NK-92 (cell line): ENCODE results near the gene GRIFIN.

Experiments used
- DNase-seq: peaks from one replicate; lab custom pipeline; 2025; ENCODE audit not compliant: unreplicated experiment; lab: John Stamatoyannopoulos, UW

The GRIFIN gene

DNA sequence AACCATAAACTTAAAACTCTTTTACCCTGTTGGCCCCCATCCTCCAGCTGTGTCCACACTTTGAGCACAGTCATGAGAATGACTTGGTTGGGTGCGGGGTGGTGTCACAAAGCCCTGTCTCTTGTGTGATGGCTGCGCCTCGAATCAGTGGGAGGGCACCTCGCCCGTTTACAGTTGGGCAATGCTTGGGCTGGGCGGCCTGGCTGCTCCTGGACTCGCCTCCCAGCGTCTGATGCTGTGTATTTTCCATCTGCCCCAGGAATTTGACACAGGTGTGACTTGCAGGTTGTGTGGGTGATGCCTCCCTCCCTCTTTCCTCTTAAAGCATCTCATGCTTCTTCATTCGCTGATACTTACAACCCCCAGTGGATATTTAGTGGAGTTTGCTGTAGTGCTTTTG, 39.1 kb downstream of the GRIFIN start:
- DNase-seq = no peak

DNA sequence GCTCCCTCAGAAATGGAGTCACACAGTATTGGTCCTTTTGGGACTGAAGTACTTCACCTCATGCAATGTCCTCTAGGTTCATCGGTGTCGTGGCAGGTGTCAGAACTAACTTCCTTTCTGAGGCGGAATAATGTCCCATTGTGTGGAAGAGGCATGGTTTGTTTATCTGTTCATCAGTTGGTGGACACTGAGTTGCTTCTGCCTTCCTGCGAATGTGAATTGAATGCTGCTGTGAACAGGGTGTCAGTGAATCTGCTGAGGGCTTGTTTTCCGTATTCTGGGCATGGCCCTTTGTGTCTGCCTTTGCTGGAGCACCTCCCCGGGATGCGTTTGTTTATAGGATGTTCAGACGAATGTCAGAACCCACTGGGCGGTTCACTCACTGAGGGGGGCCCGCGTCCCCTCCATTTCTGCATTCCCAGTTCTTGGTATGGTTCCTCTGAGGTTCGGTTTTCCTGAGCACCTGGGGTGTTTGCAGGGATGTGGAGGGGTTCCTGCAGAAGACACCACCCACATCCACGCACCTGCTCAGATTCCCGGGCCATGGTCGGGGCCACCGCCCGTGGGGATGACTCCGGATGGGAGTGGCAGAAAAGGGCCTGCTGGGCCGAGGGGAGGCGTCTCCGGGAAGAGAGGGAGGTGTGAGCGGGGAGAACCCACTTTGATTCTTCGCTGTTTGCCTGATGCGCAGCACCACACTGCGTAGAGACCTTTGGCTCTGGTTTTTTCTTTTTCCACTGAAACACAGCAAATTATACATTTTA, 39.7 kb downstream of the GRIFIN start:
- DNase-seq = no peak

GRCh38 chr7:2435146-2435545, 41.1 kb downstream of the GRIFIN start:
- DNase-seq = no peak

- no peak for DNase-seq
Measured at GRCh38 chr7:2433713-2434550, 42.3 kb downstream of the GRIFIN start.

- no peak for DNase-seq
Measured at GRCh38 chr7:2432910-2433712, 43.1 kb downstream of the GRIFIN start.

- DNase-seq = no peak
Measured at GRCh38 chr7:2431260-2431867, 44.8 kb downstream of the GRIFIN start.

- no peak for DNase-seq
Measured at GRCh38 chr7:2425749-2426148, 50.4 kb downstream of the GRIFIN start.
